ENCODE data around the gene HNRNPC. TPM values are rescaled to one million over a fixed set of nuclear protein-coding genes. Genes with fewer than 3 reads are reported as not detected.

Gene HNRNPC
- total RNA-seq, 1 experiment from 2014 or later = 843 TPM

- TF ChIP-seq EZH2phosphoT487 (IDR thresholded peaks at IDR 0.05; ENCODE audit: borderline replicate concordance) (no peak), CEBPB (IDR thresholded peaks at IDR 0.05; ENCODE audit: low read depth) (no peak), SRF (IDR thresholded peaks at IDR 0.05; ENCODE audit: low read depth) (no peak), POLR2AphosphoS5 (IDR thresholded peaks at IDR 0.05; ENCODE audit: low read depth, low read length) (no peak), ELF1 (IDR thresholded peaks at IDR 0.05; ENCODE audit: borderline replicate concordance, low read depth) (no peak), RAD21 (IDR thresholded peaks at IDR 0.05; ENCODE audit: low read depth) (no peak), YY1 (IDR thresholded peaks at IDR 0.05; ENCODE audit: extremely low read depth, insufficient replicate concordance, low read depth, low read length) (no peak), TCF7L2 (IDR thresholded peaks at IDR 0.05; ENCODE audit: borderline replicate concordance, extremely low read depth, insufficient read depth, insufficient read length) (no peak), JUND (IDR thresholded peaks at IDR 0.05) (no peak), EGR1 (IDR thresholded peaks at IDR 0.05; ENCODE audit: low read depth) (no peak), CBX3 (IDR thresholded peaks at IDR 0.05; ENCODE audit: low read depth) (no peak), FOSL1 (IDR thresholded peaks at IDR 0.05; ENCODE audit: low read depth) (no peak), ZFX (IDR thresholded peaks at IDR 0.05) (no peak), ZNF274 (IDR thresholded peaks at IDR 0.05; ENCODE audit: low read depth, low read length) (no peak), EZH2 (IDR thresholded peaks at IDR 0.05) (no peak), SIN3A (IDR thresholded peaks at IDR 0.05; ENCODE audit: low read depth) (no peak)
- TF ChIP-seq, protein P1, sequence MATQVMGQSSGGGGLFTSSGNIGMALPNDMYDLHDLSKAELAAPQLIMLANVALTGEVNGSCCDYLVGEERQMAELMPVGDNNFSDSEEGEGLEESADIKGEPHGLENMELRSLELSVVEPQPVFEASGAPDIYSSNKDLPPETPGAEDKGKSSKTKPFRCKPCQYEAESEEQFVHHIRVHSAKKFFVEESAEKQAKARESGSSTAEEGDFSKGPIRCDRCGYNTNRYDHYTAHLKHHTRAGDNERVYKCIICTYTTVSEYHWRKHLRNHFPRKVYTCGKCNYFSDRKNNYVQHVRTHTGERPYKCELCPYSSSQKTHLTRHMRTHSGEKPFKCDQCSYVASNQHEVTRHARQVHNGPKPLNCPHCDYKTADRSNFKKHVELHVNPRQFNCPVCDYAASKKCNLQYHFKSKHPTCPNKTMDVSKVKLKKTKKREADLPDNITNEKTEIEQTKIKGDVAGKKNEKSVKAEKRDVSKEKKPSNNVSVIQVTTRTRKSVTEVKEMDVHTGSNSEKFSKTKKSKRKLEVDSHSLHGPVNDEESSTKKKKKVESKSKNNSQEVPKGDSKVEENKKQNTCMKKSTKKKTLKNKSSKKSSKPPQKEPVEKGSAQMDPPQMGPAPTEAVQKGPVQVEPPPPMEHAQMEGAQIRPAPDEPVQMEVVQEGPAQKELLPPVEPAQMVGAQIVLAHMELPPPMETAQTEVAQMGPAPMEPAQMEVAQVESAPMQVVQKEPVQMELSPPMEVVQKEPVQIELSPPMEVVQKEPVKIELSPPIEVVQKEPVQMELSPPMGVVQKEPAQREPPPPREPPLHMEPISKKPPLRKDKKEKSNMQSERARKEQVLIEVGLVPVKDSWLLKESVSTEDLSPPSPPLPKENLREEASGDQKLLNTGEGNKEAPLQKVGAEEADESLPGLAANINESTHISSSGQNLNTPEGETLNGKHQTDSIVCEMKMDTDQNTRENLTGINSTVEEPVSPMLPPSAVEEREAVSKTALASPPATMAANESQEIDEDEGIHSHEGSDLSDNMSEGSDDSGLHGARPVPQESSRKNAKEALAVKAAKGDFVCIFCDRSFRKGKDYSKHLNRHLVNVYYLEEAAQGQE (IDR thresholded peaks at IDR 0.05; ENCODE audit: low read depth) = no peak
- TF ChIP-seq, protein P2, sequence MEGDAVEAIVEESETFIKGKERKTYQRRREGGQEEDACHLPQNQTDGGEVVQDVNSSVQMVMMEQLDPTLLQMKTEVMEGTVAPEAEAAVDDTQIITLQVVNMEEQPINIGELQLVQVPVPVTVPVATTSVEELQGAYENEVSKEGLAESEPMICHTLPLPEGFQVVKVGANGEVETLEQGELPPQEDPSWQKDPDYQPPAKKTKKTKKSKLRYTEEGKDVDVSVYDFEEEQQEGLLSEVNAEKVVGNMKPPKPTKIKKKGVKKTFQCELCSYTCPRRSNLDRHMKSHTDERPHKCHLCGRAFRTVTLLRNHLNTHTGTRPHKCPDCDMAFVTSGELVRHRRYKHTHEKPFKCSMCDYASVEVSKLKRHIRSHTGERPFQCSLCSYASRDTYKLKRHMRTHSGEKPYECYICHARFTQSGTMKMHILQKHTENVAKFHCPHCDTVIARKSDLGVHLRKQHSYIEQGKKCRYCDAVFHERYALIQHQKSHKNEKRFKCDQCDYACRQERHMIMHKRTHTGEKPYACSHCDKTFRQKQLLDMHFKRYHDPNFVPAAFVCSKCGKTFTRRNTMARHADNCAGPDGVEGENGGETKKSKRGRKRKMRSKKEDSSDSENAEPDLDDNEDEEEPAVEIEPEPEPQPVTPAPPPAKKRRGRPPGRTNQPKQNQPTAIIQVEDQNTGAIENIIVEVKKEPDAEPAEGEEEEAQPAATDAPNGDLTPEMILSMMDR (IDR thresholded peaks at IDR 0.05 in 2 of 3, conservative IDR thresholded peaks at IDR 0.05 in 1 of 3; ENCODE audit: borderline replicate concordance in 1 of 3, insufficient read depth in 1 of 3, low read depth in 2 of 3, low read length in 2 of 3) = no peak
- TF ChIP-seq, protein P3, sequence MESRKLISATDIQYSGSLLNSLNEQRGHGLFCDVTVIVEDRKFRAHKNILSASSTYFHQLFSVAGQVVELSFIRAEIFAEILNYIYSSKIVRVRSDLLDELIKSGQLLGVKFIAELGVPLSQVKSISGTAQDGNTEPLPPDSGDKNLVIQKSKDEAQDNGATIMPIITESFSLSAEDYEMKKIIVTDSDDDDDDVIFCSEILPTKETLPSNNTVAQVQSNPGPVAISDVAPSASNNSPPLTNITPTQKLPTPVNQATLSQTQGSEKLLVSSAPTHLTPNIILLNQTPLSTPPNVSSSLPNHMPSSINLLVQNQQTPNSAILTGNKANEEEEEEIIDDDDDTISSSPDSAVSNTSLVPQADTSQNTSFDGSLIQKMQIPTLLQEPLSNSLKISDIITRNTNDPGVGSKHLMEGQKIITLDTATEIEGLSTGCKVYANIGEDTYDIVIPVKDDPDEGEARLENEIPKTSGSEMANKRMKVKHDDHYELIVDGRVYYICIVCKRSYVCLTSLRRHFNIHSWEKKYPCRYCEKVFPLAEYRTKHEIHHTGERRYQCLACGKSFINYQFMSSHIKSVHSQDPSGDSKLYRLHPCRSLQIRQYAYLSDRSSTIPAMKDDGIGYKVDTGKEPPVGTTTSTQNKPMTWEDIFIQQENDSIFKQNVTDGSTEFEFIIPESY (IDR thresholded peaks at IDR 0.05; ENCODE audit: extremely low read depth, insufficient replicate concordance, low read length) = no peak
- DNase-seq (ENCODE audit: low read depth, low spot score) = no peak
- no peak for ATAC-seq
- H3K4me2 ChIP-seq (ENCODE audit: low read length) = no peak overlapping the region
- H3K9me3 ChIP-seq (ENCODE audit: control insufficient read depth in 1 of 2, insufficient read depth in 1 of 2, low read depth in 1 of 2, low read length in 2 of 2) = no peaks in the 10 kb centered on the region
- RAD21 ChIA-PET (ENCODE audit: low non-redundant PET in 1 of 2, low total read pairs in 2 of 2, uncharacterized antibody in 2 of 2, unreplicated experiment in 2 of 2) = no interaction called here
- CTCF ChIA-PET = interaction anchor here (1.4 kb wide), 1 partner anchor 171 kb away, joined by 3 read pairs; no protein-coding TSS in a partner anchor
- no peaks in the 10 kb centered on the region for H3K9me2 ChIP-seq (ENCODE audit: insufficient read depth)
- H3K4me1 ChIP-seq (ENCODE audit: control insufficient read depth in 1 of 2, insufficient read depth in 2 of 2, low read length in 2 of 2) = no peaks in the 10 kb centered on the region
- H3K79me2 ChIP-seq (ENCODE audit: insufficient read depth, low read length) = no peaks in the 10 kb centered on the region
- no peaks in the 10 kb centered on the region for H4K20me1 ChIP-seq (ENCODE audit: insufficient read depth)
- no peak overlapping the region for H3K4me3 ChIP-seq (replicated peaks in 1 of 2; ENCODE audit: low read depth in 1 of 2, low read length in 2 of 2)
- no peak overlapping the region for H2AFZ ChIP-seq (ENCODE audit: low read depth, low read length, poor library complexity, severe bottlenecking)
- POLR2A ChIA-PET = no interaction called here
- H3K27ac ChIP-seq (ENCODE audit: low read depth, low read length) = no peak overlapping the region
- H3K9ac ChIP-seq (ENCODE audit: low read length) = no peak overlapping the region
- no peaks in the 10 kb centered on the region for H3K27me3 ChIP-seq (ENCODE audit: insufficient read depth, low read length)
- intact Hi-C loops (cut with micrococcal nuclease) = no loop called here
- H3K36me3 ChIP-seq (ENCODE audit: control insufficient read depth in 1 of 2, insufficient read depth in 2 of 2, low read length in 2 of 2) = no peaks in the 10 kb centered on the region
- no TSS peak for BruUV-seq (replicated peaks)
Measured at GRCh38 chr14:21185491-21185890, 83.8 kb downstream of the HNRNPC start.

All from HCT116 (cell line).